Endothelial cell of umbilical vein (primary cell): ENCODE data around the gene RGS6.

Experiments
- CTCF ChIP-seq, 2 donors: IDR thresholded peaks; 1 replicate in 1 of 2; 2 replicates in 1 of 2; pipeline ENCODE4 v1.5.1; 2011; ENCODE audit warnings: low read length in 2 of 2, mild to moderate bottlenecking in 2 of 2, moderate library complexity in 2 of 2, control low read depth in 1 of 2, inconsistent platforms in 1 of 2, low read depth in 1 of 2; ENCODE audit not compliant: insufficient read depth in 1 of 2; ENCODE audit errors: extremely low read depth in 1 of 2
- FOS ChIP-seq: IDR thresholded peaks from 2 replicates; pipeline ENCODE4 v1.6.1; 2011; ENCODE audit warnings: mild to moderate bottlenecking, low read length, moderate library complexity, borderline replicate concordance; ENCODE audit not compliant: insufficient read depth
- MAX ChIP-seq: IDR thresholded peaks from 2 replicates; pipeline ENCODE4 v1.6.1; 2011; ENCODE audit not compliant: insufficient read depth, insufficient read length
- MYC ChIP-seq: IDR thresholded peaks from one replicate; pipeline ENCODE4 v1.6.1; 2011; ENCODE audit warnings: mild to moderate bottlenecking, low read depth, low read length
- POLR2A ChIP-seq: IDR thresholded peaks from 2 replicates; pipeline ENCODE4 v1.6.1; 2012; ENCODE audit warnings: low read depth, mild to moderate bottlenecking, control low read depth, low read length
- POLR2AphosphoS5 ChIP-seq: IDR thresholded peaks from 2 replicates; pipeline ENCODE4 v1.6.1; 2012; ENCODE audit warnings: low read depth, mild to moderate bottlenecking, control low read depth, low read length, moderate library complexity; ENCODE audit not compliant: insufficient read depth

- TF ChIP-seq CTCF (IDR thresholded peaks at IDR 0.05; ENCODE audit: extremely low read depth in 1 of 2, insufficient read depth in 1 of 2, low read depth in 1 of 2, low read length in 2 of 2) (no peak), POLR2A (no peak), MYC (no peak), MAX (no peak), POLR2AphosphoS5 (no peak), FOS (no peak)
Observed at GRCh38 chr14:72404998-72405397, 472.8 kb downstream of the RGS6 start.
